Keratinocyte (primary cell): ENCODE results near the gene PAQR6. TPM values are rescaled to one million over a fixed set of nuclear protein-coding genes. Genes with fewer than 3 reads are reported as not detected.

Experiments used
- DNase-seq: peaks from one replicate; pipeline ENCODE4 v3.0.0-alpha.2; 2011; ENCODE audit warnings: low read depth, missing footprints, low spot score
- FAIRE-seq: peaks from 2 replicates; lab custom pipeline; 2011; peaks lifted over from hg19 to GRCh38; lab: Jason Lieb, UNC
- H2AFZ ChIP-seq: 2 replicates; pipeline ENCODE4 v1.6.0; 2012; ENCODE audit warnings: low read length, control low read depth, inconsistent platforms; ENCODE audit not compliant: control insufficient read depth
- H3K27ac ChIP-seq: 2 replicates; pipeline ENCODE4 v1.5.1; 2011; ENCODE audit warnings: low read length; ENCODE audit not compliant: control insufficient read depth, insufficient read depth
- H3K27me3 ChIP-seq: 3 replicates; pipeline ENCODE4 v1.6.0; 2011; ENCODE audit warnings: low read length; ENCODE audit not compliant: control insufficient read depth, insufficient read depth; ENCODE audit errors: extremely low read depth
- H3K36me3 ChIP-seq, 2 experiments: 2 replicates in 1 of 2; 3 replicates in 1 of 2; pipeline ENCODE4 v1.5.1; 2011; ENCODE audit warnings: low read length in 2 of 2, mild to moderate bottlenecking in 1 of 2; ENCODE audit not compliant: control insufficient read depth in 2 of 2, insufficient read depth in 2 of 2; ENCODE audit errors: extremely low read depth in 1 of 2
- H3K4me1 ChIP-seq: 3 replicates; pipeline ENCODE4 v1.5.1; 2011; ENCODE audit warnings: low read length; ENCODE audit not compliant: control insufficient read depth, insufficient read depth; ENCODE audit errors: extremely low read depth
- H3K4me2 ChIP-seq: 3 replicates; pipeline ENCODE4 v1.6.0; 2011; ENCODE audit warnings: low read depth, low read length; ENCODE audit not compliant: control insufficient read depth, insufficient read depth; ENCODE audit errors: extremely low read depth
- H3K4me3 ChIP-seq, 3 experiments: fragments of 200-600 bp in 1 of 3; sonication (generic) in 1 of 3; 2 replicates in 2 of 3; 3 replicates in 1 of 3; pipeline ENCODE4 v1.5.1; 2011 to 2016; ENCODE audit warnings: low read length in 3 of 3, mild to moderate bottlenecking in 3 of 3, control low read depth in 2 of 3, inconsistent platforms in 1 of 3, low read depth in 1 of 3, mixed read lengths in 1 of 3, mixed run types in 1 of 3, moderate library complexity in 1 of 3; ENCODE audit not compliant: control insufficient read depth in 2 of 3, insufficient read depth in 2 of 3; ENCODE audit errors: extremely low read depth in 1 of 3
- H3K79me2 ChIP-seq: 2 replicates; pipeline ENCODE4 v1.6.0; 2012; ENCODE audit warnings: low read length; ENCODE audit not compliant: control insufficient read depth, insufficient read depth
- H3K9ac ChIP-seq: 3 replicates; pipeline ENCODE4 v1.6.0; 2011; ENCODE audit warnings: low read length; ENCODE audit not compliant: control insufficient read depth, insufficient read depth; ENCODE audit errors: extremely low read depth
- H3K9me1 ChIP-seq: 3 replicates; pipeline ENCODE4 v1.6.0; 2011; ENCODE audit warnings: low read length; ENCODE audit not compliant: control insufficient read depth, insufficient read depth; ENCODE audit errors: extremely low read depth
- H3K9me3 ChIP-seq: 2 replicates; pipeline ENCODE4 v1.5.1; 2012; ENCODE audit warnings: low read depth, low read length; ENCODE audit not compliant: control insufficient read depth
- H4K20me1 ChIP-seq: 3 replicates; pipeline ENCODE4 v1.6.0; 2011; ENCODE audit warnings: low read length; ENCODE audit not compliant: control insufficient read depth, insufficient read depth; ENCODE audit errors: extremely low read depth
- EZH2 ChIP-seq: IDR thresholded peaks from one replicate; pipeline ENCODE4 v1.6.1; 2012; ENCODE audit warnings: inconsistent platforms, mild to moderate bottlenecking, low read length, moderate library complexity
- dilution Hi-C: fragments of 300-500 bp; cut with MboI; formaldehyde crosslinking; loops from one replicate; pipeline ENCODE4 v1.7.0; 2020; ENCODE audit warnings: low sequenced_read_pairs; ENCODE audit not compliant: extremely low pct_ligation_motif_present
- polyA plus RNA-seq, 5 experiments: library from polyadenylated mRNA; depleted of rRNA in 3 of 5; stranded (reverse) in 3 of 5; stranded (forward) in 1 of 5; unstranded in 1 of 5; fragments of >200 nt; gene quantifications; 1 replicate in 1 of 5; 2 replicates in 3 of 5; 3 replicates in 1 of 5; pipeline versions ENCODE4 v1.2.1 to v1.2.3, GENCODE V29; 2011 to 2012; ENCODE audit warnings: missing spikeins in 2 of 5, low read depth in 1 of 5, low replicate concordance in 1 of 5
- TF ChIP-seq, protein P1 (sequence below), 3 experiments: IDR thresholded peaks in 1 of 3; conservative IDR thresholded peaks in 1 of 3; optimal IDR thresholded peaks in 1 of 3; 2 replicates in 2 of 3; 3 replicates in 1 of 3; pipeline versions ENCODE3 to v1.5.1; 2011; ENCODE audit warnings: low read length in 3 of 3, mild to moderate bottlenecking in 3 of 3, moderate library complexity in 2 of 3, control low read depth in 1 of 3, inconsistent platforms in 1 of 3; ENCODE audit not compliant: insufficient read depth in 2 of 3; ENCODE audit errors: extremely low read depth in 1 of 3

The PAQR6 gene
- polyA plus RNA-seq, 1 donor (not counting 4 experiments of a cell fraction or from before 2014, with no cell fraction given): 1.00 TPM

DNA sequence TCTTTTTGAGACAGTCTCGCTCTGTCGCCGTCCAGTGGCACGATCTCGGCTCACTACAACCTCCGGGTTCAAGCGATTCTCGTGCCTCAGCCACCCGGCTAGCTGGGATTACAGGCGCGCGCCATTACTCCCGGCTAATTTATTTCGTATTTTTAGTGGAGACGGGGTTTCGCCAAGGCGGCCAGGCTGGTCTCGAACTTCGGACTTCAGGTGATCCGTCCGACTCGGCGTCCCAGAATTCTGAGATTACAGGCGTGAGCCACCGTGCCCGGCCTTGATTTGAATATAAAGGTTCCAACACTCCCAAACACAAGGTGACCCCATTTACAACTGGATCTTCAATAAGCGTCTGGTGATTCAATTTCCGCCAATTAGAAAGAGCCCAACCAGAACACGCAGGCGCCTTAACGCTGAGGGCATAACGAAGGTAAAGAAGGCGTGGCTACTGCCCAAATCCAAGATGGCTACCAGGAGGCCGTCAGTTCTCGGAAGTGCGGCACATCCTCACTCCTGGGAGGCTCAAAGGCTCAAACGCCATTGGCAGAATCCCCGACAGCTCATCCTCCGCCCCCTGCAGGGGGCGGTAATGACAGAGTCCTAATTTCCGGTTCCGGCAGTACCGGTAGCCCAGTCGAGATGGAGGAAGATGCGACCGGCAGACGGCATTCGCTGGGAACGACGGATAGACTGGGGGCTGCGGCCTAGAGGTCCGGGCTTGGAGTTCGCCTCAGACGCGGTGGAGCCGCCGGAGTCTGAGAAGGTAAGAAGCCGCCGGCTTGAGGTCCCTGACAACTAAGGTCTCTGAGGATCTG is 54.2 kb downstream of the PAQR6 start, which contains the start of gene SLC25A44:
TSS of gene SLC25A44 (plus strand) at position 617 of the 812 bp plus-strand sequence. CDS start 5,744 bp downstream, outside the sequence.
- Histone ChIP-seq H4K20me1 (no peaks in the 10 kb centered on the region), H3K9me1 (no peaks in the 10 kb centered on the region), H3K4me3 (peak within 1 kb of the TSS; percentile 62 to 86 (median 84)), H3K9ac (peak within 1 kb of the TSS; percentile 87), H3K36me3 (peaks cover 2 to 8% of the 10 kb centered on the region in 2 experiments), H3K27ac (peak within 1 kb of the TSS; percentile 83), H3K4me2 (peak within 1 kb of the TSS; percentile 93), H3K9me3 (no peaks in the 10 kb centered on the region), H3K4me1 (peaks cover 8% of the 10 kb centered on the region), H2AFZ (peak within 1 kb of the TSS; percentile 64), H3K27me3 (no peaks in the 10 kb centered on the region), H3K79me2 (peaks cover 43% of the 10 kb centered on the region)
- dilution Hi-C loops: no loop called here
- DNase-seq: peak; percentile 96
- FAIRE-seq: peak; percentile 92
- TF ChIP-seq, protein P1, sequence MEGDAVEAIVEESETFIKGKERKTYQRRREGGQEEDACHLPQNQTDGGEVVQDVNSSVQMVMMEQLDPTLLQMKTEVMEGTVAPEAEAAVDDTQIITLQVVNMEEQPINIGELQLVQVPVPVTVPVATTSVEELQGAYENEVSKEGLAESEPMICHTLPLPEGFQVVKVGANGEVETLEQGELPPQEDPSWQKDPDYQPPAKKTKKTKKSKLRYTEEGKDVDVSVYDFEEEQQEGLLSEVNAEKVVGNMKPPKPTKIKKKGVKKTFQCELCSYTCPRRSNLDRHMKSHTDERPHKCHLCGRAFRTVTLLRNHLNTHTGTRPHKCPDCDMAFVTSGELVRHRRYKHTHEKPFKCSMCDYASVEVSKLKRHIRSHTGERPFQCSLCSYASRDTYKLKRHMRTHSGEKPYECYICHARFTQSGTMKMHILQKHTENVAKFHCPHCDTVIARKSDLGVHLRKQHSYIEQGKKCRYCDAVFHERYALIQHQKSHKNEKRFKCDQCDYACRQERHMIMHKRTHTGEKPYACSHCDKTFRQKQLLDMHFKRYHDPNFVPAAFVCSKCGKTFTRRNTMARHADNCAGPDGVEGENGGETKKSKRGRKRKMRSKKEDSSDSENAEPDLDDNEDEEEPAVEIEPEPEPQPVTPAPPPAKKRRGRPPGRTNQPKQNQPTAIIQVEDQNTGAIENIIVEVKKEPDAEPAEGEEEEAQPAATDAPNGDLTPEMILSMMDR (optimal IDR thresholded peaks at IDR 0.05 in 1 of 3, IDR thresholded peaks at IDR 0.05 in 1 of 3, conservative IDR thresholded peaks at IDR 0.05 in 1 of 3; ENCODE audit: extremely low read depth in 1 of 3, insufficient read depth in 2 of 3, low read length in 3 of 3): peak; percentile 27 to 54 (median 47)
- no peak for TF ChIP-seq EZH2

Other genes starting within 250 kb of the PAQR6 start
- 295 to 363 TPM (median 302 TPM) in 3 replicates for gene SSR2, start 227.1 kb downstream of the PAQR6 start, polyA plus RNA-seq
- 34.8 to 42.7 TPM (median 35.8 TPM) in 3 replicates for gene UBQLN4, start 194.3 kb downstream of the PAQR6 start, polyA plus RNA-seq
- 67.5 to 98.0 TPM (median 96.0 TPM) in 3 replicates for gene LAMTOR2, start 193.3 kb downstream of the PAQR6 start, polyA plus RNA-seq
- 93.4 to 159 TPM (median 106 TPM) in 3 replicates for gene RAB25, start 186.9 kb downstream of the PAQR6 start, polyA plus RNA-seq
- gene MEX3A, start 165.6 kb downstream of the PAQR6 start, polyA plus RNA-seq: 1.1 to 2.0 TPM (median 1.5 TPM) in 3 replicates
- gene LMNA, start 133.3 kb downstream of the PAQR6 start, polyA plus RNA-seq: 368 to 551 TPM (median 444 TPM) in 3 replicates
- gene SEMA4A, start 94.5 kb downstream of the PAQR6 start, polyA plus RNA-seq: 5.7 to 11.0 TPM (median 7.9 TPM) in 3 replicates
- 24.4 to 36.8 TPM (median 25.3 TPM) in 3 replicates for gene SLC25A44, start 54.0 kb downstream of the PAQR6 start, polyA plus RNA-seq
- 31.9 to 50.8 TPM (median 41.0 TPM) in 3 replicates for gene PMF1, start 35.0 kb downstream of the PAQR6 start, polyA plus RNA-seq
- 0.12 to 0.45 TPM (median 0.23 TPM) in 3 replicates for gene BGLAP, start 5.9 kb downstream of the PAQR6 start, polyA plus RNA-seq
- 22.4 to 28.2 TPM (median 27.8 TPM) in 3 replicates for gene SMG5, start 34.8 kb upstream of the PAQR6 start, polyA plus RNA-seq
- gene TMEM79, start 36.3 kb upstream of the PAQR6 start, polyA plus RNA-seq: 9.6 to 31.8 TPM (median 14.2 TPM) in 3 replicates
- 12.5 to 28.0 TPM (median 13.7 TPM) in 3 replicates for gene GLMP, start 47.6 kb upstream of the PAQR6 start, polyA plus RNA-seq
- gene VHLL, start 51.3 kb upstream of the PAQR6 start, polyA plus RNA-seq: 0.22 TPM in 1 of 3 replicates, not detected in the others
- 477 to 530 TPM (median 499 TPM) in 3 replicates for gene CCT3, start 90.2 kb upstream of the PAQR6 start, polyA plus RNA-seq
- gene TSACC, start 90.5 kb upstream of the PAQR6 start, polyA plus RNA-seq: 2.2 to 5.4 TPM (median 2.5 TPM) in 3 replicates
- not detected in 3 replicates for gene RHBG, start 121.2 kb upstream of the PAQR6 start, polyA plus RNA-seq